H9 (cell line): Measurements from ENCODE around the gene RNF220. TPM values are rescaled to one million over a fixed set of nuclear protein-coding genes. Genes with fewer than 3 reads are reported as not detected.

ENCODE experiments used
- DNase-seq: peaks from one replicate; pipeline ENCODE4 v3.0.0-alpha.2; 2017
- H2AFZ ChIP-seq: one replicate; pipeline ENCODE4 v1.6.1; 2013; ENCODE audit warnings: mild to moderate bottlenecking, low read length, control low read depth, moderate library complexity
- H2AK5ac ChIP-seq: 2 replicates; pipeline ENCODE4 v1.6.1; 2013; ENCODE audit warnings: low read length, control low read depth, mixed read lengths; ENCODE audit not compliant: insufficient read length
- H2BK120ac ChIP-seq: one replicate; pipeline ENCODE4 v1.6.1; 2013; ENCODE audit warnings: low read depth, mild to moderate bottlenecking, low read length, control low read depth, inconsistent platforms; ENCODE audit not compliant: poor library complexity, severe bottlenecking
- H2BK12ac ChIP-seq: 2 replicates; pipeline ENCODE4 v1.6.1; 2013; ENCODE audit warnings: low read length, control low read depth, mixed read lengths, low read depth; ENCODE audit not compliant: insufficient read length
- H2BK15ac ChIP-seq: 2 replicates; pipeline ENCODE4 v1.6.1; 2013; ENCODE audit warnings: low read depth, low read length, control low read depth
- H2BK20ac ChIP-seq: one replicate; pipeline ENCODE4 v1.6.1; 2013; ENCODE audit warnings: low read depth, mild to moderate bottlenecking, low read length, control low read depth, inconsistent platforms; ENCODE audit not compliant: poor library complexity, severe bottlenecking
- H2BK5ac ChIP-seq: 2 replicates; pipeline ENCODE4 v1.6.1; 2013; ENCODE audit warnings: low read length, control low read depth, mixed read lengths; ENCODE audit not compliant: insufficient read length
- H3K14ac ChIP-seq: 2 replicates; pipeline ENCODE4 v1.6.1; 2013; ENCODE audit warnings: low read length, control low read depth; ENCODE audit not compliant: insufficient read depth
- H3K18ac ChIP-seq: 2 replicates; pipeline ENCODE4 v1.6.1; 2013; ENCODE audit warnings: low read depth, mild to moderate bottlenecking, mixed read lengths, low read length, control low read depth; ENCODE audit not compliant: insufficient read length
- H3K23ac ChIP-seq: 2 replicates; pipeline ENCODE4 v1.6.1; 2013; ENCODE audit warnings: low read length, control low read depth, mixed read lengths, low read depth; ENCODE audit not compliant: insufficient read length
- H3K23me2 ChIP-seq: 2 replicates; pipeline ENCODE4 v1.6.1; 2013; ENCODE audit warnings: low read depth, mild to moderate bottlenecking, mixed read lengths, low read length, control low read depth; ENCODE audit not compliant: insufficient read length, poor library complexity, severe bottlenecking
- H3K27ac ChIP-seq: 2 replicates; pipeline ENCODE4 v1.5.1; 2013; ENCODE audit warnings: low read length, control low read depth, mixed read lengths, low read depth; ENCODE audit not compliant: insufficient read length
- H3K27me3 ChIP-seq: 2 replicates; pipeline ENCODE4 v1.6.1; 2013; ENCODE audit warnings: low read length, control low read depth, inconsistent platforms; ENCODE audit not compliant: insufficient read depth
- H3K4ac ChIP-seq: 2 replicates; pipeline ENCODE4 v1.6.1; 2013; ENCODE audit warnings: low read depth, mild to moderate bottlenecking, control low read depth, inconsistent platforms, low read length, moderate library complexity
- H3K4me1 ChIP-seq: 2 replicates; pipeline ENCODE4 v1.6.1; 2013; ENCODE audit warnings: low read length, control low read depth, inconsistent platforms; ENCODE audit not compliant: insufficient read depth
- H3K4me2 ChIP-seq: 2 replicates; pipeline ENCODE4 v1.6.1; 2013; ENCODE audit warnings: low read length, control low read depth, mixed read lengths; ENCODE audit not compliant: insufficient read length, insufficient read depth
- H3K56ac ChIP-seq: 2 replicates; pipeline ENCODE4 v1.6.1; 2013; ENCODE audit warnings: low read depth, mild to moderate bottlenecking, mixed read lengths, low read length, control low read depth; ENCODE audit not compliant: insufficient read length
- H3K79me1 ChIP-seq: 2 replicates; pipeline ENCODE4 v1.6.1; 2013; ENCODE audit warnings: low read depth, mild to moderate bottlenecking, moderate library complexity, low read length, control low read depth, inconsistent platforms; ENCODE audit not compliant: insufficient read depth, poor library complexity, severe bottlenecking
- H3K79me2 ChIP-seq: 2 replicates; pipeline ENCODE4 v1.6.1; 2013; ENCODE audit warnings: low read length, control low read depth, inconsistent platforms; ENCODE audit not compliant: insufficient read depth
- H3K9ac ChIP-seq: 2 replicates; pipeline ENCODE4 v1.6.1; 2013; ENCODE audit warnings: low read length, control low read depth, mixed read lengths; ENCODE audit not compliant: insufficient read length; ENCODE audit errors: extremely low read depth
- H3K9me3 ChIP-seq: one replicate; pipeline ENCODE4 v1.6.1; 2013; ENCODE audit warnings: low read depth, low read length, inconsistent platforms; ENCODE audit not compliant: control insufficient read depth
- H3T11ph ChIP-seq: one replicate; pipeline ENCODE4 v1.6.1; 2013; ENCODE audit warnings: mild to moderate bottlenecking, low read length, control low read depth, inconsistent platforms
- H4K20me1 ChIP-seq: one replicate; pipeline ENCODE4 v1.6.1; 2013; ENCODE audit not compliant: control insufficient read depth, insufficient read length, insufficient read depth
- H4K5ac ChIP-seq: 2 replicates; pipeline ENCODE4 v1.6.1; 2013; ENCODE audit warnings: low read depth, mild to moderate bottlenecking, mixed read lengths, low read length, control low read depth; ENCODE audit not compliant: insufficient read length
- H4K8ac ChIP-seq: replicated peaks from 2 replicates; pipeline ENCODE4 v1.6.1; 2013; ENCODE audit warnings: low read length, control low read depth, mixed read lengths, low read depth; ENCODE audit not compliant: insufficient read length
- H4K91ac ChIP-seq: 2 replicates; pipeline ENCODE4 v1.6.1; 2013; ENCODE audit warnings: low read depth, mild to moderate bottlenecking, moderate library complexity, mixed read lengths, low read length, control low read depth; ENCODE audit not compliant: insufficient read length
- H3K27ac Mint-ChIP-seq, 3 experiments: 2 replicates in 2 of 3; 3 replicates in 1 of 3; pipeline ENCODE4 v1.8.0; 2020 to 2021; ENCODE audit warnings: mixed read lengths in 3 of 3, mild to moderate bottlenecking in 1 of 3, moderate library complexity in 1 of 3
- H3K27me3 Mint-ChIP-seq: 2 replicates; pipeline ENCODE4 v1.8.0; 2021; ENCODE audit warnings: low read depth, mild to moderate bottlenecking, moderate library complexity, mixed read lengths
- H3K36me3 Mint-ChIP-seq, 3 experiments: 2 replicates in 2 of 3; 3 replicates in 1 of 3; pipeline ENCODE4 v1.8.0; 2020 to 2021; ENCODE audit warnings: low read depth in 3 of 3, mixed read lengths in 3 of 3; ENCODE audit not compliant: insufficient read depth in 1 of 3
- H3K4me1 Mint-ChIP-seq, 2 experiments: 2 replicates each; pipeline ENCODE4 v1.8.0; 2020; ENCODE audit warnings: mixed read lengths in 2 of 2
- H3K4me3 Mint-ChIP-seq, 2 experiments: 2 replicates in 1 of 2; 3 replicates in 1 of 2; pipeline ENCODE4 v1.8.0; 2020 to 2021; ENCODE audit warnings: mild to moderate bottlenecking in 2 of 2, mixed read lengths in 2 of 2, moderate library complexity in 1 of 2
- H3K9me3 Mint-ChIP-seq, 2 experiments: 2 replicates in 1 of 2; 3 replicates in 1 of 2; pipeline ENCODE4 v1.8.0; 2020; ENCODE audit warnings: mild to moderate bottlenecking in 2 of 2, mixed read lengths in 2 of 2, moderate library complexity in 1 of 2
- WGBS: extraction: QIAGEN DNeasy Blood & Tissue Kit; methylation state at CpG from one replicate; pipeline ENCODE4 v1.1.7; 2013; ENCODE audit warnings: missing lambda C conversion rate, low lambda C conversion rate, mixed read lengths; ENCODE audit not compliant: insufficient read length; ENCODE audit errors: extremely low coverage; 5-methylcytosine and 5-hydroxymethylcytosine counted together
- total RNA-seq: library from RNA; stranded (reverse); gene quantifications from 2 replicates; pipeline ENCODE4 v1.2.1, GENCODE V29; 2021
- TF ChIP-seq, protein P1 (sequence below): fragments of 200-600 bp; sonication (generic); conservative IDR thresholded peaks from 3 replicates; pipeline ENCODE4 v1.8.0; 2021; ENCODE audit warnings: antibody characterized with exemption, mild to moderate bottlenecking

Gene RNF220
- total RNA-seq, 1 experiment from 2014 or later: 109 TPM

GRCh38 chr1:44688760-44689446 lies 283.8 kb downstream of the RNF220 start:
- Histone ChIP-seq H3K23me2 (no peaks in the 10 kb centered on the region), H2AK5ac (no peak overlapping the region), H2BK5ac (no peak overlapping the region), H4K20me1 (no peaks in the 10 kb centered on the region), H2BK15ac (no peak overlapping the region), H3K27me3 (no peaks in the 10 kb centered on the region), H4K91ac (no peak overlapping the region), H3K4me1 (peaks cover 4% of the 10 kb centered on the region; the same call in 1 of the 2 replicates), H3K4me2 (no peak overlapping the region), H3K9ac (no peak overlapping the region), H3K14ac (no peak overlapping the region), H3K79me1 (no peaks in the 10 kb centered on the region), H2AFZ (no peak overlapping the region), H2BK120ac (no peak overlapping the region), H3K18ac (no peak overlapping the region), H4K8ac (no peak overlapping the region), H2BK20ac (no peak overlapping the region), H3K27ac (no peak overlapping the region), H3K79me2 (no peaks in the 10 kb centered on the region), H4K5ac (no peak overlapping the region), H2BK12ac (no peak overlapping the region), H3K4ac (no peak overlapping the region), H3T11ph (no peak overlapping the region), H3K23ac (no peak overlapping the region), H3K56ac (no peak overlapping the region), H3K9me3 (no peaks in the 10 kb centered on the region)
- no peaks in the 10 kb centered on the region for H3K27me3 Mint-ChIP-seq
- DNase-seq: no peak
- H3K4me3 Mint-ChIP-seq: no peak overlapping the region
- no CpG with 5 or more reads among the region's 12 CpGs for WGBS
- H3K4me1 Mint-ChIP-seq: peaks cover 13 to 22% of the 10 kb centered on the region in 2 experiments
- TF ChIP-seq, protein P1, sequence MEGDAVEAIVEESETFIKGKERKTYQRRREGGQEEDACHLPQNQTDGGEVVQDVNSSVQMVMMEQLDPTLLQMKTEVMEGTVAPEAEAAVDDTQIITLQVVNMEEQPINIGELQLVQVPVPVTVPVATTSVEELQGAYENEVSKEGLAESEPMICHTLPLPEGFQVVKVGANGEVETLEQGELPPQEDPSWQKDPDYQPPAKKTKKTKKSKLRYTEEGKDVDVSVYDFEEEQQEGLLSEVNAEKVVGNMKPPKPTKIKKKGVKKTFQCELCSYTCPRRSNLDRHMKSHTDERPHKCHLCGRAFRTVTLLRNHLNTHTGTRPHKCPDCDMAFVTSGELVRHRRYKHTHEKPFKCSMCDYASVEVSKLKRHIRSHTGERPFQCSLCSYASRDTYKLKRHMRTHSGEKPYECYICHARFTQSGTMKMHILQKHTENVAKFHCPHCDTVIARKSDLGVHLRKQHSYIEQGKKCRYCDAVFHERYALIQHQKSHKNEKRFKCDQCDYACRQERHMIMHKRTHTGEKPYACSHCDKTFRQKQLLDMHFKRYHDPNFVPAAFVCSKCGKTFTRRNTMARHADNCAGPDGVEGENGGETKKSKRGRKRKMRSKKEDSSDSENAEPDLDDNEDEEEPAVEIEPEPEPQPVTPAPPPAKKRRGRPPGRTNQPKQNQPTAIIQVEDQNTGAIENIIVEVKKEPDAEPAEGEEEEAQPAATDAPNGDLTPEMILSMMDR: no peak
- no peaks in the 10 kb centered on the region for H3K36me3 Mint-ChIP-seq
- no peaks in the 10 kb centered on the region for H3K9me3 Mint-ChIP-seq
- H3K27ac Mint-ChIP-seq: no peak overlapping the region
